ENCODE results near the gene ELMO2.

The ELMO2 gene, protein sequence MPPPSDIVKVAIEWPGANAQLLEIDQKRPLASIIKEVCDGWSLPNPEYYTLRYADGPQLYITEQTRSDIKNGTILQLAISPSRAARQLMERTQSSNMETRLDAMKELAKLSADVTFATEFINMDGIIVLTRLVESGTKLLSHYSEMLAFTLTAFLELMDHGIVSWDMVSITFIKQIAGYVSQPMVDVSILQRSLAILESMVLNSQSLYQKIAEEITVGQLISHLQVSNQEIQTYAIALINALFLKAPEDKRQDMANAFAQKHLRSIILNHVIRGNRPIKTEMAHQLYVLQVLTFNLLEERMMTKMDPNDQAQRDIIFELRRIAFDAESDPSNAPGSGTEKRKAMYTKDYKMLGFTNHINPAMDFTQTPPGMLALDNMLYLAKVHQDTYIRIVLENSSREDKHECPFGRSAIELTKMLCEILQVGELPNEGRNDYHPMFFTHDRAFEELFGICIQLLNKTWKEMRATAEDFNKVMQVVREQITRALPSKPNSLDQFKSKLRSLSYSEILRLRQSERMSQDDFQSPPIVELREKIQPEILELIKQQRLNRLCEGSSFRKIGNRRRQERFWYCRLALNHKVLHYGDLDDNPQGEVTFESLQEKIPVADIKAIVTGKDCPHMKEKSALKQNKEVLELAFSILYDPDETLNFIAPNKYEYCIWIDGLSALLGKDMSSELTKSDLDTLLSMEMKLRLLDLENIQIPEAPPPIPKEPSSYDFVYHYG

GRCh38 chr20:46406200-46406985, at the start of gene ELMO2:
ELMO2 (minus strand) TSS chr20:46406615; CDS start chr20:46394482, 12,133 bp downstream.
- DNase-seq: peak; percentile 89 to 96

- no peak for DNase-seq
These were observed 49.3 kb upstream of the ELMO2 start for GRCh38 chr20:46455729-46456128.

DNA sequence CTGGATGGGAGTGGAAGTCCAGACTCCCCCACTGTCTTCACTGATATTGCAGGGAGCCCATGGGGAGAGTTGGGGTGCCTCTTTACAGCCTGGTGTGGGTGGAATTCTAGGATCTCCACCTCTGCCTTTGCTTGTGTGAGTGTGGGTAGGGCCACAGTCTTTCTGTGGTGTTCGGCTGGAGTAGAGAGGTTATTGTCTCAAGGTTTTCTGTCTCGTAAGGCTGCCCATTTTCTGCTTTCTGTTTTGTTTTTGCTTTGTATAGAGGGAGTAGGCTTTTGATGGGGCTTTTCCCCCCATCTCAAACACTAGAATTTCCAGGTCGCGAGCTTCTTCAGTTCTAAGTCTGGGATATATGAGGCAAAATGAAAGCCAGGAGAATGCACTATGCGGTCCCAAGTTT, 40.4 kb upstream of the ELMO2 start:
- no peak for DNase-seq

DNA sequence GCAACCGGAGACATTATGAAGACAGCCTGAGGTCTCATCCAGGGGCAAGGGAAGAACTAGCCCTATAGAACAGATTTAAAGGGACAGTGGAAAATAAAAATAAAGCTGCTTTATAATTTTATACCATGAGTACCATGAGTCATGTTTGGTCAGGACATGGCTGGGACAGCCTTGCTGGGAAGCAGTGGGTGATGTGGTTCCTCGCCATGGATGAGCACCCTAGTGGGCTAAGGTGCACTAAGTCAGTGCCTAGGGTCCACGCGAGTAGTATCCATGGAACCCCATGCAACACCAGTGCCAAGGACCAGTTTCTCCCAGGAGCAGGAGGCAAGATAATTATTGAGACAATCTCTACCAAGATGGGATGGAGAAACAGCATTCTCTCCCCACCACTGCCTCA, 33.4 kb upstream of the ELMO2 start:
- DNase-seq: no peak

DNA sequence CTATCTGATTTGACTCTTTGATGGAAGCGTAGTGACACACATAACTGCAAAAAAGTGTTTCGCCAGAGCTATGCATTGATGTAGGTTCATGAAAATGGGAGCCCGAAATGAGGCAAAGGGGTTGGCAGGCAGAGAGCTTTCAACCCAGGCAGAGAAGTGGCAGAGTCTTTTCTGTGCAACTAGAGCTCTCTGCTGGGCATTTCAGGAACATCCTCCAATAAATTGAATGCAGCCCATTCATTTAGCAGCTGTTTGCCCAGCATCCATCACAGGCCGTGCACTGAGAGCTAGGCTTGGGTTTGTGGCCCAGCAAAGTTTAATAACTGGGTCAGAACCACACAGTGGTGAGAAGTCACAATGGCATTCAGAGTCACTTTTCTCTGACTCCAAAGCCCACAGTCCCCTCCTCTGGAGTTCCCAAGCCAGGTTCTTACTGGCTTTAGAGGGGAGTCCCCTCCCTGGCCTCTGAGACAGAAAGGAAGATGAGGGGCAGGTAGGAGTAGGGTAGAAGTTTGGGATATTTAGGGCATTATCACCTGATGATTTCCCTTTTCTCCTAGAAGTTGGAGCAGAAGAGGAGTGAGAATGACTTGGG, 31.8 kb upstream of the ELMO2 start:
- peak in 1 of 2 experiments; percentile 42 for DNase-seq

DNA sequence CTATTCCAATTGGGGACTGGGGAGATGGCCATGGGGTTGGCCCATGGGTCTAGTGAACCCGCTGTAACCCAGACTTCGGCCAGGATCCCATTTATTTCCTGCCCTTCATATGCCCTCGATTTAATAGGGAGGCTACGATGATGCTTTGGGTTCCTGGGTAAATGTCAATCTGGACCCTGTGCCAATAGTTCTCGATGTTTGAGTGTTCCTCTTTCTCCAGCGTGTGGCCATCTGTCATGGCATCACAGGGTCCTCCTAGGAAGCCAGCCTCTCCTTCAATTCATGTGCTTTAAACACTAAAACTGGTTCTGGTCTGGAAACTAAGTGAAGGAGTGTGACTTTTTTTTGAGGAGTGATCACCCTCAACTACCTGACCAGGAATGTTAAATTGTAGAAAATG, 28.7 kb upstream of the ELMO2 start:
- DNase-seq: peak in 1 of 2 experiments; percentile 57

- DNase-seq: peak in 1 of 2 experiments; percentile 60
These were observed 28.2 kb upstream of the ELMO2 start for GRCh38 chr20:46434597-46434996.

- DNase-seq: peak; percentile 50 to 90
These were observed 26.6 kb upstream of the ELMO2 start for GRCh38 chr20:46433051-46433450.

GRCh38 chr20:46430921-46431712, 24.7 kb upstream of the ELMO2 start:
- DNase-seq: no peak

- no peak for DNase-seq
These were observed 21.0 kb upstream of the ELMO2 start for GRCh38 chr20:46427384-46427783.

DNA sequence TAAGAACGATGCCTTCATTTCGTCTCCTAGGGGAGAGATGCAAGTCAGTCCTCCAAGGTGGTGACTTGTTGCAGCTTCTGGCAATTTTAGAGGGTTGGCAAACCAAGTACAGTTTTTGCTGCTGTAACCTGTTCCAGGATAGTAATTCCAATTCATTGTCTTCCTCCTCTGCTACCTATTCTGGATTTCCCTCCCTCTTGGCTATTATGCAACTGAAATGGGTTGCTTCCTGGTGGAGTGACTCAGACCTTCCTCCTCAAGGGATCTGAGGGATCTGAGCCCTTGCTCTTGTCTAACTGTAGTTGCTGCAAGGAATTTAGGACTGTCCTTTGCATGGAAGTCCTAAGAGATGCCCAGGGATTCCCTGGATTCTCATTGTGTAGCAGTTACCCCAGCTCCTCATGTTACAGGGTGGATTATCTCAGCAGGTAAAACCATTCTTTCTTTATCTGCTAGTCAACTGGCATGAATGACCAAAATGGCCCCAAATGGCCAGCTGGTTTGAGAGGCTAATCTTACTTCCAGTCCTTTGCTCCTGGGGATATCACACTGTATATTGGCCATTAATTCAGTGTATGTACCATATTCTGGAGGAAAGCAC, 17.6 kb upstream of the ELMO2 start:
- DNase-seq: no peak

DNA sequence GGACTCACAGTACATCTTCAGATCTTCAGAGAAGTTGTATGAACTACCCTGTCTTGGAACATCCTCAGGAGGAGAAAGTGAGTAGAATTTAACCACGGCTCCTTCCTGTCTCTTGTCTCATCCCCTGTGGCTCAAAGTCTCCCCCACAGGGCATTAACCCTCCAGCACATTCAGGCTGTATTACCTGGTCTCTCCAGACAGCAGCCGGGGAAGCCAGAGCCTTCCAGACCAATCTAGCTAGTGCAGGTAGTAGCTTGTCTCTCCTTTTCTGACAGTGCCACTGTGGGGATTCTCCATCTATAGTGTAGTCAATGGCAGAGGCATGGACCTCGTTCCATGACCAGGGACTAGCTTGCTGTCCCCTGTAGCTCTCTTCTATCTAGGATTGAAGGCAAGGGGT, 16.9 kb upstream of the ELMO2 start:
- no peak for DNase-seq

DNA sequence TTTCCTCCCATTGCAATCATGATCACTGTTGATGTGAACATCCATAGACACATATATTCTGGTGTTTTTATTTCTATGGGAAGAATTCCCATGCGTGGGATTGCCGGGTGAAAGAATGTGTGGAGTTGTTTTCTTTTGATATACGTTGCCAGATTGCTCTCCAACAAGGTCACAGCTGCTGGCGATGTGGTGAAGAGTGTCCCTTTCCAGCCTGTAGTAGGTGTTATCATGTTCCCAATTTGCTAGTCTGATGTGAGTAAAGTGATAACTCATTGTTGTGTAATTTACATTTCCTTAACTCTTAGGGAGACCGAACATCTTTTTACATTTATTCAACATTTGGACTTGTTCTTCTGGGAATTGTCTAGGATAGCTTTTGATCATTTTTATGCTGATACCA, 14.5 kb upstream of the ELMO2 start:
- no peak for DNase-seq

- DNase-seq: no peak
These were observed 13.5 kb upstream of the ELMO2 start for GRCh38 chr20:46419882-46420281.

DNA sequence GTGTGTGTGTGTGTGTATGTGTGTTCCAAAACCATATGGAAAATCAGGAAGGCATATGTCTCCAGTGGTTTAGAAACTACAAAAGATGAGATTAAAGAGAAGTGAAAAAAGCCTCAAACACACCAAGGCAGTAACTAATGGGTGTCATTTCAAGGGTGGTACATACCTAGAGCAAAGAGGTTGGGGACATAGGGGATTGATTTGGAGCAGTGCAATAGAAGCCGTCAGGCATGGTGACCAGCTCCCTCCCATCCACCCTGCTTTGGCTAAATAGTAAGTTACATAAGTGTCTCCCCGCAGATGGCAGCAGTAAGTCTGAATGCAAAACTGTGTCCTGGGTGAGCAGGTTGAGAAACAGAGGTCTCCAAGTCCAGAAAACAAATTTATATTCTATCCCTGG, 10.4 kb upstream of the ELMO2 start:
- no peak for DNase-seq

DNA sequence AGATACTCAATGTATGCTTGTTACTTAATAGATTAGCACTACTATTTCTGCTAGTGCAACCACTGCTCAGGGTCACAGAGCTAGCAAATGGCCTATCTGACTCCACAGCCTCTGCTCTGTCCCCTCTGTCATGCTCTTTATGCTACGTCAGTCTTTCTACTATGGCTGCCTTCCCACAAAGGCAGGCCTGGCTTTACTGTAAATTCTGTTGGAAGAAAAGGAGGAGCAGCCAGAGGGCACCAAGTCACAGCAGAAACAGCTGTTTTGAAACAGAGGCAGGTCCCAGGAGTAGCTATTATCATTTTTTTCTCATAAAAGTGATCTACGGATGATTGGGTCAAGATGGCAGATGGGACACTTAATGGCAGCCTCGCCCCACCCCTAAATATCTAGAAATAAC, 10.0 kb upstream of the ELMO2 start:
- no peak for DNase-seq

GRCh38 chr20:46415773-46416172, 9.4 kb upstream of the ELMO2 start:
- no peak for DNase-seq

GRCh38 chr20:46414608-46415007, 8.2 kb upstream of the ELMO2 start:
- no peak for DNase-seq

DNA sequence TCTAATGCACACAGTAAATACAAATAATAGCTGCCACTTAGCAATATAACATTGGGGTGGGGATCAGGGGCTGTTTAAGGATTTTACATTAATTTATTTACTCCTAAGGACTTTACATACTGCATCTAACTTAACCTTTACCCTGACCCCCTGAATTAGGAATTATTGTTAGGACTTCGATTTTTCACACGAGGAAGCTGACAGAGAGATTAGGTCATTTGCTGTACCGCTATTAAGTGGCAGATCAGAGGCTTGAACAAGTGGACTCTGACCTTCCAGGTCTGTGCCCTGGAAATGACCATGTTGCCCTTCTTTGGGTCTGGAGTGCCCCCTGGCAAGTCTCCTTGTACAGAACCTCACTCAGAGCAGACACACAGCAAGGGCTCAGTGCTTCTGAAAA, 5.2 kb upstream of the ELMO2 start:
- no peak for DNase-seq

DNA sequence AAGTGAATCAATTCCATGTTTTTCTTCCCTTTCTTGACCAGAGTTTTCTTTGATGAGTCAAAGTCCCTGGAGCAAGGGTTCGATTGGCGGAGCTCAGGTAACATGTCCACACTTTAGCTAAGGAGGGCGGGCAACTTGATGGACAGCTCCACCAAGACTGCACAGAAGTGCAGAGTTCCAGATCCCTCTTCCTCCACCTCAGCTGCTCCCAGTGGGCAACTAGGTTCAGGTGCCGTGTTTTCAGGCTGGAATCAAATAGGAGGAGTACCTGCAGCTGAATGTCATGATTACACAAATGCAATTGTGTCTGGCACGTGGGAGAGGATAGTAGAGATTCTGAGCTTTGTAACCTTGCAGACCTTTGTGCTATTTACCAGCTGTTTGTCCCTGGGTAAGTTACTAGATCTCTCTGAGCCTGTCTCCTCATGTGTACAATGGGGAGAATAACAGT, 1.9 kb upstream of the ELMO2 start:
- DNase-seq: no peak

GRCh38 chr20:46407671-46407996, 1.2 kb upstream of the ELMO2 start:
- no peak for DNase-seq

Data from cerebellar nuclear complex (tissue), 1 donor.